Tibial artery (tissue), 4 donors: ENCODE measurements around the gene CTNNA3.

Source experiments
- DNase-seq, 2 donors: peaks; one replicate each; pipeline ENCODE4 v3.0.0-alpha.2; 2019
- H3K27ac ChIP-seq, 2 donors: fragments of 200-600 bp; sonication (generic) in 1 of 2; 1 replicate in 1 of 2; 2 replicates in 1 of 2; pipeline ENCODE4 v1.5.1; 2018 to 2019; ENCODE audit warnings: mild to moderate bottlenecking in 1 of 2
- H3K27me3 ChIP-seq, 2 donors: fragments of 200-600 bp; sonication (generic) in 1 of 2; one replicate each; pipeline versions ENCODE4 v1.5.1 to v1.6.0; 2016 to 2019
- H3K36me3 ChIP-seq, 3 donors: fragments of 200-600 bp; sonication (generic) in 2 of 3; one replicate each; pipeline ENCODE4 v1.5.1; 2016 to 2019; ENCODE audit warnings: mild to moderate bottlenecking in 2 of 3
- H3K4me1 ChIP-seq, 4 donors: fragments of 200-600 bp; sonication (generic) in 2 of 4; 1 replicate in 3 of 4; 2 replicates in 1 of 4; pipeline ENCODE4 v1.5.1; 2016 to 2019
- H3K4me3 ChIP-seq, 2 donors: fragments of 200-600 bp; sonication (generic) in 1 of 2; 1 replicate in 1 of 2; 2 replicates in 1 of 2; pipeline ENCODE4 v1.5.1; 2018 to 2019; ENCODE audit warnings: mild to moderate bottlenecking in 2 of 2
- H3K9me3 ChIP-seq, 3 donors: fragments of 200-600 bp; sonication (generic) in 1 of 3; one replicate each; pipeline ENCODE4 v1.5.1; 2016 to 2019
- CTCF ChIP-seq, 2 experiments: fragments of 200-600 bp in 1 of 2; fragments of 450-650 bp in 1 of 2; IDR thresholded peaks; one replicate each; pipeline ENCODE4 v1.5.1; 2017 to 2019; ENCODE audit warnings: antibody characterized with exemption in 2 of 2, mild to moderate bottlenecking in 1 of 2, moderate library complexity in 1 of 2
- intact Hi-C: fragments of 100-400 bp; cut with DNase I; formaldehyde crosslinking; loops from one replicate; pipeline ENCODE4 v1.15.0; 2023; ENCODE audit warnings: low total_unique reads

CTNNA3 gene

GRCh38 chr10:67662415-67662814 is 33.6 kb downstream of the CTNNA3 start:
- H3K27ac ChIP-seq, result no peak overlapping the region
- no peak for TF ChIP-seq CTCF (IDR thresholded peaks at IDR 0.05)
- H3K9me3 ChIP-seq, result no peaks in the 10 kb centered on the region
- no peaks in the 10 kb centered on the region for H3K27me3 ChIP-seq
- H3K36me3 ChIP-seq, result no peaks in the 10 kb centered on the region
- peaks cover 0 to 8% (median 3%) of the 10 kb centered on the region in 4 donors for H3K4me1 ChIP-seq
- H3K4me3 ChIP-seq, result no peak overlapping the region
- no peak for DNase-seq
- intact Hi-C loops, result no loop called here

- no peaks in the 10 kb centered on the region for H3K9me3 ChIP-seq
- H3K27me3 ChIP-seq, result no peaks in the 10 kb centered on the region
- no peak overlapping the region for H3K4me3 ChIP-seq
- peaks cover 0 to 3% (median 0%) of the 10 kb centered on the region in 4 donors for H3K4me1 ChIP-seq
- no peaks in the 10 kb centered on the region for H3K36me3 ChIP-seq
- intact Hi-C loops, result loop anchor here (10.0 kb wide), 1 partner anchor 125 kb away; no protein-coding TSS in a partner anchor
- no peak for DNase-seq
- TF ChIP-seq CTCF (IDR thresholded peaks at IDR 0.05), result no peak
- no peak overlapping the region for H3K27ac ChIP-seq
Measured at GRCh38 chr10:67659497-67659896, 36.5 kb downstream of the CTNNA3 start.

GRCh38 chr10:67657775-67658174 is 38.2 kb downstream of the CTNNA3 start:
- no peak for DNase-seq
- no peak overlapping the region for H3K27ac ChIP-seq
- no peaks in the 10 kb centered on the region for H3K27me3 ChIP-seq
- H3K4me1 ChIP-seq, result no peaks in the 10 kb centered on the region
- H3K36me3 ChIP-seq, result no peaks in the 10 kb centered on the region
- TF ChIP-seq CTCF (IDR thresholded peaks at IDR 0.05), result no peak
- no peaks in the 10 kb centered on the region for H3K9me3 ChIP-seq
- intact Hi-C loops, result loop anchor here (10.0 kb wide), 1 partner anchor 127 kb away; no protein-coding TSS in a partner anchor
- H3K4me3 ChIP-seq, result no peak overlapping the region

GRCh38 chr10:67650558-67650957 is 45.4 kb downstream of the CTNNA3 start:
- no peak for TF ChIP-seq CTCF (IDR thresholded peaks at IDR 0.05)

GRCh38 chr10:67648613-67649229 is 47.3 kb downstream of the CTNNA3 start:
- TF ChIP-seq CTCF (IDR thresholded peaks at IDR 0.05), result no peak
- no peak for DNase-seq
- intact Hi-C loops, result loop anchor here (5.0 kb wide), 1 partner anchor 501 kb away; no protein-coding TSS in a partner anchor

More at GRCh38 chr10:67650558-67650957, 45.4 kb downstream of the CTNNA3 start:
- Histone ChIP-seq H3K27me3 (no peaks in the 10 kb centered on the region), H3K27ac (no peak overlapping the region), H3K9me3 (no peaks in the 10 kb centered on the region), H3K36me3 (no peaks in the 10 kb centered on the region), H3K4me1 (no peaks in the 10 kb centered on the region), H3K4me3 (no peak overlapping the region)
- intact Hi-C loops, result loop anchor here (10.0 kb wide), 1 partner anchor 134 kb away; no protein-coding TSS in a partner anchor
- no peak for DNase-seq

More at GRCh38 chr10:67648613-67649229, 47.3 kb downstream of the CTNNA3 start:
- Histone ChIP-seq H3K36me3 (no peaks in the 10 kb centered on the region), H3K4me1 (no peaks in the 10 kb centered on the region), H3K9me3 (no peaks in the 10 kb centered on the region), H3K27me3 (no peaks in the 10 kb centered on the region), H3K4me3 (no peak overlapping the region), H3K27ac (no peak overlapping the region)
